ENCODE measurements around the gene ATF7IP2.

DNA sequence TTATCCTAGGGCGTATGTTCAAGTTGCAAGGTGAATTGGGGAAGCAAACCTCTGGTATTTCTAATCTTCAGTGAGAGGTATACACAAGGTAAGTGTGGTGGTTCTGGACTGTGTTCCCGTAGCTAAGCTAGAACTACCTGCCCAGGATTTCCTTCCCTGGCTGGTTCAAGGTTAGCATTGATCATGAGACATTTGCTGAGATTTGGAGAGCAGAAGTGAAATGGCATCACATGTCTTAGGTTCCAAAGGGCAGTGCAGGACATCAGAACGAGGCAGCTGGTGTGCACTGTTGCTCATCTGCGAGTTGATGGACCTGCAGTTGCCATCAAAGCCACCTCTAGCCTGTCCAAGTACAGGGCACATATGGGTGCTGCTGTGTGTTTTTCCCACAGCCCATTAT, 99.3 kb downstream of the ATF7IP2 start:
- TF ChIP-seq CTCF (conservative IDR thresholded peaks at IDR 0.05; ENCODE audit: low read length) (no peak), EZH2phosphoT487 (IDR thresholded peaks at IDR 0.05; ENCODE audit: borderline replicate concordance) (no peak)

Measured in Loucy (cell line).